ENCODE data around the gene CHST15.

CHST15 gene

GRCh38 chr10:124027031-124027611 lies 66.3 kb downstream of the CHST15 start:
- DNase-seq = no peak

- no peak for DNase-seq
These were observed 66.8 kb downstream of the CHST15 start for GRCh38 chr10:124026589-124026939.

GRCh38 chr10:124025660-124026588 lies 67.5 kb downstream of the CHST15 start:
- no peak for DNase-seq

- DNase-seq = no peak
These were observed 68.2 kb downstream of the CHST15 start for GRCh38 chr10:124025152-124025551.

GRCh38 chr10:124022066-124022465 lies 71.3 kb downstream of the CHST15 start:
- no peak for DNase-seq

GRCh38 chr10:124020981-124021815 lies 72.2 kb downstream of the CHST15 start:
- no peak for DNase-seq

GRCh38 chr10:124019886-124020797 lies 73.3 kb downstream of the CHST15 start:
- no peak for DNase-seq

- no peak for DNase-seq
These were observed 74.4 kb downstream of the CHST15 start for GRCh38 chr10:124018886-124019525.

- no peak for DNase-seq
These were observed 75.7 kb downstream of the CHST15 start for GRCh38 chr10:124017729-124018128.

- no peak for DNase-seq
These were observed 76.5 kb downstream of the CHST15 start for GRCh38 chr10:124016804-124017375.

- no peak for DNase-seq
These were observed 77.4 kb downstream of the CHST15 start for GRCh38 chr10:124015991-124016390.

- DNase-seq = no peak
These were observed 78.8 kb downstream of the CHST15 start for GRCh38 chr10:124014416-124015154.

GRCh38 chr10:124013916-124014315 lies 79.5 kb downstream of the CHST15 start:
- DNase-seq = no peak

GRCh38 chr10:124012991-124013390 lies 80.4 kb downstream of the CHST15 start:
- DNase-seq = no peak

- no peak for DNase-seq
These were observed 80.8 kb downstream of the CHST15 start for GRCh38 chr10:124012583-124012982.

GRCh38 chr10:124012066-124012465 lies 81.3 kb downstream of the CHST15 start:
- DNase-seq = no peak

GRCh38 chr10:124011464-124011863 lies 81.9 kb downstream of the CHST15 start:
- DNase-seq = no peak

GRCh38 chr10:124010563-124011131 lies 82.8 kb downstream of the CHST15 start:
- no peak for DNase-seq

- no peak for DNase-seq
These were observed 83.4 kb downstream of the CHST15 start for GRCh38 chr10:124010024-124010423.

Data from NCI-H2081 (cell line).